IPS DF 4.7 (cell line): Measurements from ENCODE around the gene ARHGEF12.

Experiments
- DNase-seq: peaks from one replicate; pipeline ENCODE4 v3.0.0-alpha.2; 2013; ENCODE audit warnings: low spot score; ENCODE audit errors: extremely low read depth

ARHGEF12 gene

GRCh38 chr11:120536091-120536796, 200.0 kb downstream of the ARHGEF12 start:
- DNase-seq: no peak

GRCh38 chr11:120536797-120537169, 200.6 kb downstream of the ARHGEF12 start:
- no peak for DNase-seq

- no peak for DNase-seq
Measured at GRCh38 chr11:120537996-120538395, 201.8 kb downstream of the ARHGEF12 start.

GRCh38 chr11:120538707-120539106, 202.5 kb downstream of the ARHGEF12 start:
- DNase-seq: no peak
